KMS-11 (cell line): ENCODE data around the gene PROC.

Experiments
- H2AFZ ChIP-seq: fragments of 200-600 bp; sonication (generic); 2 replicates; pipeline ENCODE4 v1.6.1; 2016; ENCODE audit warnings: antibody characterized with exemption, mixed run types, low read depth
- H3K27ac ChIP-seq: fragments of 200-600 bp; sonication (generic); 2 replicates; pipeline ENCODE4 v1.6.1; 2016; ENCODE audit warnings: mild to moderate bottlenecking, mixed run types
- H3K27me3 ChIP-seq: fragments of 200-600 bp; sonication (generic); 2 replicates; pipeline ENCODE4 v1.6.1; 2017; ENCODE audit warnings: mild to moderate bottlenecking, low read depth, mixed run types, moderate library complexity; ENCODE audit not compliant: insufficient read depth
- H3K36me3 ChIP-seq: fragments of 200-600 bp; sonication (generic); 2 replicates; pipeline ENCODE4 v1.6.1; 2017; ENCODE audit warnings: mild to moderate bottlenecking, mixed run types; ENCODE audit not compliant: insufficient read depth
- H3K4me1 ChIP-seq: fragments of 200-600 bp; sonication (generic); 2 replicates; pipeline ENCODE4 v1.6.1; 2016; ENCODE audit warnings: mild to moderate bottlenecking, low read depth, mixed run types; ENCODE audit not compliant: poor library complexity, severe bottlenecking
- H3K4me2 ChIP-seq: fragments of 200-600 bp; sonication (generic); 2 replicates; pipeline ENCODE4 v1.7.0; 2016; ENCODE audit warnings: mild to moderate bottlenecking, mixed run types
- H3K4me3 ChIP-seq: fragments of 200-600 bp; sonication (generic); IDR thresholded peaks from 2 replicates; pipeline ENCODE4 v1.6.1; 2017; ENCODE audit warnings: low read depth, low read length, mixed read lengths; ENCODE audit not compliant: insufficient read depth
- H3K79me2 ChIP-seq: fragments of 200-600 bp; sonication (generic); 2 replicates; pipeline ENCODE4 v1.6.1; 2016; ENCODE audit warnings: low read depth, mixed run types; ENCODE audit not compliant: insufficient read depth
- H3K9ac ChIP-seq: fragments of 200-600 bp; sonication (generic); 2 replicates; pipeline ENCODE4 v1.6.1; 2016; ENCODE audit warnings: mild to moderate bottlenecking, mixed run types
- H4K20me1 ChIP-seq: fragments of 200-600 bp; sonication (generic); 2 replicates; pipeline ENCODE4 v1.6.1; 2016; ENCODE audit warnings: mild to moderate bottlenecking, mixed run types; ENCODE audit not compliant: insufficient read depth
- TF ChIP-seq, protein P1 (sequence below): fragments of 200-600 bp; sonication (generic); conservative IDR thresholded peaks from 2 replicates; pipeline ENCODE4 v1.6.1; 2017; ENCODE audit warnings: low read depth, mild to moderate bottlenecking, antibody characterized with exemption, low read length, moderate library complexity, mixed read lengths

PROC gene

DNA sequence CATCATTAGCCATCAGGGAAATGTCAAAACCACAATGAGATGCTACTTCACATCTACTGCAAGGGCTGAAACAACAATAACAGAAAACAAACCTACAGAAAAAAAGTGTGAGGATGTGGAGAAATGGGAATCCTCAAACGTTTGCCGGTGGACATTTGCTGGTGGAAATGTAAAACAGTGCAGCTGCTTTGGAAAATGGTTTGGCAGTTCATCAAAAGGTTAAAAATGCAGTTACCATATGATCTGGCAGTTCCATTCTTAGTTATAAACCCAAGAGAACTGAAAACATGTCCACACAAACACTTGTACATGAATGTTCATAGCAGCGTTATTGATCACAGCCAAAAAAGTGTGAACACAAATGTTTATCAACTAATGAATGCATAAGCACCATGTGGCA, 44.2 kb downstream of the PROC start:
- Histone ChIP-seq H3K27ac (no peak overlapping the region), H3K36me3 (no peaks in the 10 kb centered on the region), H3K9ac (no peak overlapping the region), H3K27me3 (no peaks in the 10 kb centered on the region), H3K4me3 (no peak overlapping the region), H4K20me1 (no peaks in the 10 kb centered on the region), H3K79me2 (no peaks in the 10 kb centered on the region), H3K4me2 (no peak overlapping the region), H3K4me1 (no peaks in the 10 kb centered on the region), H2AFZ (no peak overlapping the region)
- TF ChIP-seq, protein P1, sequence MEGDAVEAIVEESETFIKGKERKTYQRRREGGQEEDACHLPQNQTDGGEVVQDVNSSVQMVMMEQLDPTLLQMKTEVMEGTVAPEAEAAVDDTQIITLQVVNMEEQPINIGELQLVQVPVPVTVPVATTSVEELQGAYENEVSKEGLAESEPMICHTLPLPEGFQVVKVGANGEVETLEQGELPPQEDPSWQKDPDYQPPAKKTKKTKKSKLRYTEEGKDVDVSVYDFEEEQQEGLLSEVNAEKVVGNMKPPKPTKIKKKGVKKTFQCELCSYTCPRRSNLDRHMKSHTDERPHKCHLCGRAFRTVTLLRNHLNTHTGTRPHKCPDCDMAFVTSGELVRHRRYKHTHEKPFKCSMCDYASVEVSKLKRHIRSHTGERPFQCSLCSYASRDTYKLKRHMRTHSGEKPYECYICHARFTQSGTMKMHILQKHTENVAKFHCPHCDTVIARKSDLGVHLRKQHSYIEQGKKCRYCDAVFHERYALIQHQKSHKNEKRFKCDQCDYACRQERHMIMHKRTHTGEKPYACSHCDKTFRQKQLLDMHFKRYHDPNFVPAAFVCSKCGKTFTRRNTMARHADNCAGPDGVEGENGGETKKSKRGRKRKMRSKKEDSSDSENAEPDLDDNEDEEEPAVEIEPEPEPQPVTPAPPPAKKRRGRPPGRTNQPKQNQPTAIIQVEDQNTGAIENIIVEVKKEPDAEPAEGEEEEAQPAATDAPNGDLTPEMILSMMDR = no peak

DNA sequence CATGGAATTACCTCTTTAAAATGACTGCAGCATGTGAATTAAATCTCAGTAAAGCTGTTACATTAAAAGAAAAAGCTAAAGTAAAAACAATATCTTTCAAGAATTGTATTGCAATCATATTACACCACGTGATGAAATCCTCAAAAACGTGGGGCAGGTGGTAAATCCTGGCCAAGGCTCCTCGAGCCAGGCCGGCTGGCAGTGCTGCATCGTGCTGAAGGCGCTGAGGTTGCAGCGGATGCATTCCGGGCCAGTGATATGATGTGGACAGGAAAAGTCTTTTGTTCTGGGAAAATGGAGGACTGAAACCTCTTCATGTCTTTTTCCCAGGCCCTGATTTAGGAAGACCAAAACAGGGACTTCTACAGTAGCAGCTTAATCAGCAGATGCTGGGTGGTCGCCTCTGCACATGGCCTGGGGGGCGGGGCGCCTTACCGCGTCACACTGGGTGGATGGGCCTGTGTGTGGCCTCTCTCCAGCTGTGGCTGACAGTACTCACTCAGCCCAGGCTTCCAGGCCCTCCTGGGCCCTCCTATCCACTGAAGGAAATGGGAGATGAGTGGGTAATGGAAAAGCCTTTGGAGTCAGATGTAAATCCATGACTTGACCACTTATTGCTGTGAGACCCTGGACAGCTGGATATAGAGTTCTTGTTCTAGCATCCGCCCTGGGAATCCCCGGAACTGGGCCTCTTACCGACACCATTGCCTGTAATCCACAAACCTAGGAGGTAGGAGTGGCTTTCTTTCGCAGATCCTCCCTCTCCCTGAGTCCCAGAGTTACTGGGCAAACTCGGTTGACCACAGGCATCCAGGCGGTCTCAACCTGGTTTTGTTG, 45.1 kb downstream of the PROC start:
- no peaks in the 10 kb centered on the region for H4K20me1 ChIP-seq
- no peak overlapping the region for H3K27ac ChIP-seq
- no peak overlapping the region for H2AFZ ChIP-seq
- TF ChIP-seq, protein P1 = no peak
- H3K9ac ChIP-seq = no peak overlapping the region
- no peak overlapping the region for H3K4me3 ChIP-seq
- no peaks in the 10 kb centered on the region for H3K4me1 ChIP-seq
- no peaks in the 10 kb centered on the region for H3K27me3 ChIP-seq
- no peaks in the 10 kb centered on the region for H3K79me2 ChIP-seq
- H3K36me3 ChIP-seq = no peaks in the 10 kb centered on the region
- no peak overlapping the region for H3K4me2 ChIP-seq

DNA sequence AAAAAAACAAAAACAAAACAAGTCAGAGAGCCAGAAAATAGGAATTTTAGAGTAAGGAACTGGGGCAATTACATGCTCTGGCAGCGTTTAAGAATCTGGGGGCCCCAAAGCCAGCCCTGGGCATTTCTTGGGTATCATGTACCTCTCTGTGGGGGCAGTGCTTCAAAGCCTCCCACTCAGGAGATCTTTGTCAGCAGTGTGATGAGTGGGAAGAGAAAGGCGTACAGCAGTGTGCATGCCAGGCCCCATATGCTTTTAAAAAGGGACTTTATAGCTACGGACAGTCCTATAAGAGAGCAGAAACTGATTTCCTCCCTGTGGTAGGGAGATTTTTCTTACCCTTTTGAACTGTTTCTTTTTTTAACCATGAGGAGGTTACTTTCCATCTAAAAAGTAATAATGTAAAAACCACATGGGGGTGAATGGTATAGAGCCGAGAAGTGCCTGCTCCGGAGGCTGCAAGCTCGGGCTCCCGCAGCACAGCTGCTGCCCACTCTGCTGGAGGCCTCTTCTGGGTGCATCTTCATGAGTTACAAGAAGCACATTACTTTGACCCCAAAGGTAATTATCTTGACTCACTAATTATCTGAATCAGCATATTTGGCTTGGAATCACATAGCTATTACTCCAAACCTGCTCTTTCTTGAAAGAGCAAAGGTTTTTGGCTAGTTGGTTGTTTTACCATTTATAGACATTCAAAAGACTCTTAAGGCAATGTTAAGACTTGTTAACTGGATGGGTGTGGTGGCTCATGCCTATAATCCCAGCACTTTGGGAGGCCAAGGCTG, 46.4 kb downstream of the PROC start:
- Histone ChIP-seq H4K20me1 (no peaks in the 10 kb centered on the region), H3K36me3 (no peaks in the 10 kb centered on the region), H3K4me3 (no peak overlapping the region), H3K4me1 (no peaks in the 10 kb centered on the region), H3K4me2 (no peak overlapping the region), H2AFZ (no peak overlapping the region), H3K9ac (no peak overlapping the region), H3K79me2 (no peaks in the 10 kb centered on the region), H3K27ac (no peak overlapping the region), H3K27me3 (no peaks in the 10 kb centered on the region)
- TF ChIP-seq, protein P1 = no peak

DNA sequence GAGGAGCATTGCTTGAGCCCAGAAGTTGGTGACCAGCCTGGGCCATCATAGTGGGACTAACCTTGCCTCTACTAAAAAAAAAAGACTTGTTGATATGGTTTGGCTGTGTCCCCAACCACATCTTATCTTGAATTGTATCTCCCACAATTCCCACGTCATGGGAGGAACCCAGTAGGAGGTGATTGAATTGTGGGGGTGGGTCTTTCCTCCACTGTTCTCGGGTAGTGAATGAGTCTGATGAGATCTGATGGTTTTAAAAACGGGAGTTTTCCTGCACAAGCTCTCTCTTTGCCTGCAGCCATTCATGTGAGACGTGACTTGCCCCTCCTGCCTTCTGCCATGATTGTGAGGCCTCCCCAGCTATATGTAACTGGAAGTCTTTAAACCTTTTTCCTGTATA, 47.0 kb downstream of the PROC start:
- Histone ChIP-seq H3K4me3 (no peak overlapping the region), H3K79me2 (no peaks in the 10 kb centered on the region), H3K36me3 (no peaks in the 10 kb centered on the region), H3K4me1 (no peaks in the 10 kb centered on the region), H3K9ac (no peak overlapping the region), H3K27me3 (no peaks in the 10 kb centered on the region), H3K4me2 (no peak overlapping the region), H4K20me1 (no peaks in the 10 kb centered on the region), H3K27ac (no peak overlapping the region), H2AFZ (no peak overlapping the region)
- TF ChIP-seq, protein P1 = no peak
